Measurements from ENCODE around the gene LOXL3. TPM values are rescaled to one million over a fixed set of nuclear protein-coding genes. Genes with fewer than 3 reads are reported as not detected.
A peak's percentile ranks its signal among the peaks of the same experiment; 100 is the strongest.

LOXL3 gene
- total RNA-seq, 1 experiment from 2014 or later = 29.0 TPM

DNA sequence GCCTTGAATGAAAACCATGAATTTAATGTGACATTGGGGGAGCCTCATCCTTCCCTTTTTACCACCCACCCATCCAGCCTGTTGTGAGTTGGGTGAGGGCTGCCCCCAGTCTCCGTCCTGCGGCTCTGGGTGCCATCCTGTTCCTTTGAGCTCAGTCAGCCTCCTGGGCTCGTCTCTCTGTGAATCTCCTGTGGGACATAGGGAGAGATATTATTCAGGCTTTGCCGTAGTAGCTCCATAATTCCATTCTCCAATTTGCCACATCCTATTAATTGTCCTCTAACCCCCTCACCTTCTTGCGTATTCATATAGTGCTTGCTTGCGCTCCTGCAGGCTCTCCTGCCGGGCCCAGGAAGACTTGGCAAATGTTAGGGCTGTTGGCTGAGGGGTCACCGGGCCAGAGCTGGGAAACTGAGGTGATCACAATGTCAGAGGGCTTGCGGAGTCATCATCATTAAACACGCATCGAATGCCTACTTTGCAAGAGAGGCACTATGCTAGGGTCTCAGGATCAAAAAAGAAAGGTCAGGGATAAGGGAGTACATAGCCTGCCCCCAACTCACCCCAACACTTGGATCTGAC, 27.0 kb downstream of the LOXL3 start:
- H3K23ac ChIP-seq (ENCODE audit: insufficient read length, low read depth, low read length) = no peak overlapping the region
- H2BK5ac ChIP-seq (ENCODE audit: insufficient read length, low read length) = no peak overlapping the region
- no peak overlapping the region for H3K56ac ChIP-seq (ENCODE audit: insufficient read length, low read depth, low read length)
- no peak overlapping the region for H3K14ac ChIP-seq (ENCODE audit: insufficient read depth, low read length)
- no CpG with 5 or more reads among the region's 11 CpGs for WGBS (ENCODE audit: extremely low coverage, insufficient read length, low lambda C conversion rate)
- Mint-ChIP-seq H3K36me3 (ENCODE audit: insufficient read depth in 1 of 3, low read depth in 3 of 3) (peaks cover 27 to 39% (median 30%) of the 10 kb centered on the region in 3 experiments), H3K27ac (no peak overlapping the region), H3K4me1 (peaks cover 17 to 22% of the 10 kb centered on the region in 2 experiments), H3K4me3 (peak overlapping the region in 1 of 2 experiments; percentile 63; a peak in 3 of 5 replicates), H3K27me3 (ENCODE audit: low read depth) (peaks cover 21% of the 10 kb centered on the region), H3K9me3 (no peaks in the 10 kb centered on the region; a peak in 1 of 5 replicates)
- no peak overlapping the region for H3K27ac ChIP-seq (ENCODE audit: insufficient read length, low read depth, low read length)
- H3K4ac ChIP-seq (ENCODE audit: low read depth, low read length) = no peak overlapping the region
- no peak overlapping the region for H4K5ac ChIP-seq (ENCODE audit: insufficient read length, low read depth, low read length)
- DNase-seq = no peak
- H4K8ac ChIP-seq (replicated peaks; ENCODE audit: insufficient read length, low read depth, low read length) = no peak overlapping the region
- no peak overlapping the region for H3K9ac ChIP-seq (ENCODE audit: extremely low read depth, insufficient read length, low read length)
- no peak overlapping the region for H3T11ph ChIP-seq (ENCODE audit: low read length)
- TF ChIP-seq, protein P1, sequence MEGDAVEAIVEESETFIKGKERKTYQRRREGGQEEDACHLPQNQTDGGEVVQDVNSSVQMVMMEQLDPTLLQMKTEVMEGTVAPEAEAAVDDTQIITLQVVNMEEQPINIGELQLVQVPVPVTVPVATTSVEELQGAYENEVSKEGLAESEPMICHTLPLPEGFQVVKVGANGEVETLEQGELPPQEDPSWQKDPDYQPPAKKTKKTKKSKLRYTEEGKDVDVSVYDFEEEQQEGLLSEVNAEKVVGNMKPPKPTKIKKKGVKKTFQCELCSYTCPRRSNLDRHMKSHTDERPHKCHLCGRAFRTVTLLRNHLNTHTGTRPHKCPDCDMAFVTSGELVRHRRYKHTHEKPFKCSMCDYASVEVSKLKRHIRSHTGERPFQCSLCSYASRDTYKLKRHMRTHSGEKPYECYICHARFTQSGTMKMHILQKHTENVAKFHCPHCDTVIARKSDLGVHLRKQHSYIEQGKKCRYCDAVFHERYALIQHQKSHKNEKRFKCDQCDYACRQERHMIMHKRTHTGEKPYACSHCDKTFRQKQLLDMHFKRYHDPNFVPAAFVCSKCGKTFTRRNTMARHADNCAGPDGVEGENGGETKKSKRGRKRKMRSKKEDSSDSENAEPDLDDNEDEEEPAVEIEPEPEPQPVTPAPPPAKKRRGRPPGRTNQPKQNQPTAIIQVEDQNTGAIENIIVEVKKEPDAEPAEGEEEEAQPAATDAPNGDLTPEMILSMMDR (conservative IDR thresholded peaks at IDR 0.05) = no peak
- no peak overlapping the region for H2BK12ac ChIP-seq (ENCODE audit: insufficient read length, low read depth, low read length)
- no peaks in the 10 kb centered on the region for H4K20me1 ChIP-seq (ENCODE audit: control insufficient read depth, insufficient read depth, insufficient read length)
- no peak overlapping the region for H2BK20ac ChIP-seq (ENCODE audit: low read depth, low read length, poor library complexity, severe bottlenecking)
- H3K79me2 ChIP-seq (ENCODE audit: insufficient read depth, low read length) = peaks cover 4% of the 10 kb centered on the region; the same call in 1 of the 2 replicates
- H3K27me3 ChIP-seq (ENCODE audit: insufficient read depth, low read length) = peaks cover 3% of the 10 kb centered on the region; the same call in 1 of the 2 replicates
- H3K23me2 ChIP-seq (ENCODE audit: insufficient read length, low read depth, low read length, poor library complexity, severe bottlenecking) = peaks cover 15% of the 10 kb centered on the region
- no peak overlapping the region for H2AFZ ChIP-seq (ENCODE audit: low read length)
- H3K79me1 ChIP-seq (ENCODE audit: insufficient read depth, low read depth, low read length, poor library complexity, severe bottlenecking) = peaks cover 4% of the 10 kb centered on the region
- H4K91ac ChIP-seq (ENCODE audit: insufficient read length, low read depth, low read length) = no peak overlapping the region
- H2BK15ac ChIP-seq (ENCODE audit: low read depth, low read length) = no peak overlapping the region
- H2AK5ac ChIP-seq (ENCODE audit: insufficient read length, low read length) = no peak overlapping the region
- no peak overlapping the region for H3K18ac ChIP-seq (ENCODE audit: insufficient read length, low read depth, low read length)
- no peaks in the 10 kb centered on the region for H3K9me3 ChIP-seq (ENCODE audit: control insufficient read depth, low read depth, low read length)
- no peak overlapping the region for H3K4me2 ChIP-seq (ENCODE audit: insufficient read depth, insufficient read length, low read length)
- no peak overlapping the region for H2BK120ac ChIP-seq (ENCODE audit: low read depth, low read length, poor library complexity, severe bottlenecking)
- peaks cover 4% of the 10 kb centered on the region; the same call in 1 of the 2 replicates for H3K4me1 ChIP-seq (ENCODE audit: insufficient read depth, low read length)

Data from H9 (cell line).